Measurements from ENCODE around the gene OTUB2.

Gene OTUB2

GRCh38 chr14:94030571-94030970 lies 4.4 kb downstream of the OTUB2 start:
- TF ChIP-seq CTCF (IDR thresholded peaks at IDR 0.05; ENCODE audit: poor library complexity, severe bottlenecking) = no peak
- Histone ChIP-seq H3K4me3 (ENCODE audit: severe bottlenecking) (no peak overlapping the region), H3K9me3 (ENCODE audit: severe bottlenecking) (no peaks in the 10 kb centered on the region), H3K36me3 (ENCODE audit: low read depth) (no peaks in the 10 kb centered on the region), H3K27ac (ENCODE audit: poor library complexity, severe bottlenecking) (no peak overlapping the region), H3K4me1 (ENCODE audit: insufficient read depth, poor library complexity, severe bottlenecking) (peaks cover 20% of the 10 kb centered on the region), H3K27me3 (ENCODE audit: insufficient read depth, poor library complexity, severe bottlenecking) (no peaks in the 10 kb centered on the region)
- no peak for DNase-seq (ENCODE audit: low spot score)
- ATAC-seq (ENCODE audit: low read depth) = no peak

GRCh38 chr14:94031161-94031882 lies 5.2 kb downstream of the OTUB2 start:
- Histone ChIP-seq H3K36me3 (ENCODE audit: low read depth) (no peaks in the 10 kb centered on the region), H3K27me3 (ENCODE audit: insufficient read depth, poor library complexity, severe bottlenecking) (no peaks in the 10 kb centered on the region), H3K27ac (ENCODE audit: poor library complexity, severe bottlenecking) (no peak overlapping the region), H3K4me1 (ENCODE audit: insufficient read depth, poor library complexity, severe bottlenecking) (peaks cover 17% of the 10 kb centered on the region), H3K4me3 (ENCODE audit: severe bottlenecking) (no peak overlapping the region), H3K9me3 (ENCODE audit: severe bottlenecking) (no peaks in the 10 kb centered on the region)
- no peak for DNase-seq (ENCODE audit: low spot score)
- no peak for TF ChIP-seq CTCF (IDR thresholded peaks at IDR 0.05; ENCODE audit: poor library complexity, severe bottlenecking)
- no peak for ATAC-seq (ENCODE audit: low read depth)

GRCh38 chr14:94031883-94032279 lies 5.7 kb downstream of the OTUB2 start:
- TF ChIP-seq CTCF (IDR thresholded peaks at IDR 0.05; ENCODE audit: poor library complexity, severe bottlenecking) = no peak
- no peak for DNase-seq (ENCODE audit: low spot score)

GRCh38 chr14:94034886-94035285 lies 8.7 kb downstream of the OTUB2 start:
- H3K9me3 ChIP-seq (ENCODE audit: severe bottlenecking) = no peaks in the 10 kb centered on the region
- no peak for TF ChIP-seq CTCF (IDR thresholded peaks at IDR 0.05; ENCODE audit: poor library complexity, severe bottlenecking)

More at GRCh38 chr14:94031883-94032279, 5.7 kb downstream of the OTUB2 start:
- ATAC-seq (ENCODE audit: low read depth) = no peak
- H3K36me3 ChIP-seq (ENCODE audit: low read depth) = no peaks in the 10 kb centered on the region
- no peaks in the 10 kb centered on the region for H3K9me3 ChIP-seq (ENCODE audit: severe bottlenecking)
- H3K27ac ChIP-seq (ENCODE audit: poor library complexity, severe bottlenecking) = no peak overlapping the region
- peaks cover 17% of the 10 kb centered on the region for H3K4me1 ChIP-seq (ENCODE audit: insufficient read depth, poor library complexity, severe bottlenecking)
- H3K4me3 ChIP-seq (ENCODE audit: severe bottlenecking) = no peak overlapping the region
- H3K27me3 ChIP-seq (ENCODE audit: insufficient read depth, poor library complexity, severe bottlenecking) = no peaks in the 10 kb centered on the region

More at GRCh38 chr14:94034886-94035285, 8.7 kb downstream of the OTUB2 start:
- DNase-seq (ENCODE audit: low spot score) (no peak), ATAC-seq (ENCODE audit: low read depth) (no peak)
- Histone ChIP-seq H3K27me3 (ENCODE audit: insufficient read depth, poor library complexity, severe bottlenecking) (no peaks in the 10 kb centered on the region), H3K4me3 (ENCODE audit: severe bottlenecking) (no peak overlapping the region), H3K36me3 (ENCODE audit: low read depth) (no peaks in the 10 kb centered on the region), H3K4me1 (ENCODE audit: insufficient read depth, poor library complexity, severe bottlenecking) (no peaks in the 10 kb centered on the region), H3K27ac (ENCODE audit: poor library complexity, severe bottlenecking) (no peak overlapping the region)

All from RWPE2 (cell line).